ENCODE results near the gene EIF3B.

The EIF3B gene

GRCh38 chr7:2403718-2404648 is 49.4 kb downstream of the EIF3B start:
- no peaks in the 10 kb centered on the region for H3K36me3 ChIP-seq
- no peak for TF ChIP-seq CTCF (IDR thresholded peaks at IDR 0.05)
- peak overlapping the region; percentile 58 for H3K27ac ChIP-seq
- H3K27me3 ChIP-seq, result no peaks in the 10 kb centered on the region
- H3K9me3 ChIP-seq, result no peaks in the 10 kb centered on the region
- H3K4me3 ChIP-seq (ENCODE audit: low read depth in 1 of 2, low read length in 1 of 2), result peak overlapping the region; percentile 74 to 76
- peaks cover 75 to 81% of the 10 kb centered on the region in 2 experiments for H3K4me1 ChIP-seq (ENCODE audit: control insufficient read depth in 1 of 2, insufficient read depth in 1 of 2, low read depth in 1 of 2, low read length in 1 of 2)

- Histone ChIP-seq H3K36me3 (no peaks in the 10 kb centered on the region), H3K27me3 (no peaks in the 10 kb centered on the region), H3K4me3 (ENCODE audit: low read depth in 1 of 2, low read length in 1 of 2) (peak overlapping the region in 1 of 2 experiments; percentile 74), H3K27ac (no peak overlapping the region), H3K4me1 (ENCODE audit: control insufficient read depth in 1 of 2, insufficient read depth in 1 of 2, low read depth in 1 of 2, low read length in 1 of 2) (peaks cover 72 to 80% of the 10 kb centered on the region in 2 experiments), H3K9me3 (no peaks in the 10 kb centered on the region)
- no peak for TF ChIP-seq CTCF (IDR thresholded peaks at IDR 0.05)
Measured at GRCh38 chr7:2404714-2405119, 50.1 kb downstream of the EIF3B start.

- Histone ChIP-seq H3K9me3 (no peaks in the 10 kb centered on the region), H3K4me3 (ENCODE audit: low read depth in 1 of 2, low read length in 1 of 2) (peak overlapping the region in 1 of 2 experiments; percentile 38), H3K36me3 (no peaks in the 10 kb centered on the region), H3K27ac (peak overlapping the region; percentile 57), H3K27me3 (no peaks in the 10 kb centered on the region), H3K4me1 (ENCODE audit: control insufficient read depth in 1 of 2, insufficient read depth in 1 of 2, low read depth in 1 of 2, low read length in 1 of 2) (peaks cover 72 to 80% of the 10 kb centered on the region in 2 experiments)
- TF ChIP-seq CTCF (IDR thresholded peaks at IDR 0.05), result no peak
Measured at GRCh38 chr7:2405201-2405600, 50.6 kb downstream of the EIF3B start.

GRCh38 chr7:2405601-2406345 is 51.1 kb downstream of the EIF3B start:
- Histone ChIP-seq H3K27ac (peak overlapping the region; percentile 57), H3K9me3 (no peaks in the 10 kb centered on the region), H3K4me3 (ENCODE audit: low read depth in 1 of 2, low read length in 1 of 2) (peak overlapping the region in 1 of 2 experiments; percentile 38), H3K36me3 (no peaks in the 10 kb centered on the region), H3K27me3 (no peaks in the 10 kb centered on the region), H3K4me1 (ENCODE audit: control insufficient read depth in 1 of 2, insufficient read depth in 1 of 2, low read depth in 1 of 2, low read length in 1 of 2) (peaks cover 71 to 80% of the 10 kb centered on the region in 2 experiments)
- no peak for TF ChIP-seq CTCF (IDR thresholded peaks at IDR 0.05)

- Histone ChIP-seq H3K27ac (no peak overlapping the region), H3K27me3 (no peaks in the 10 kb centered on the region), H3K4me3 (ENCODE audit: low read depth in 1 of 2, low read length in 1 of 2) (no peak overlapping the region), H3K4me1 (ENCODE audit: control insufficient read depth in 1 of 2, insufficient read depth in 1 of 2, low read depth in 1 of 2, low read length in 1 of 2) (peaks cover 45 to 60% of the 10 kb centered on the region in 2 experiments), H3K9me3 (no peaks in the 10 kb centered on the region), H3K36me3 (no peaks in the 10 kb centered on the region)
- TF ChIP-seq CTCF (IDR thresholded peaks at IDR 0.05), result no peak
Measured at GRCh38 chr7:2409745-2410414, 55.3 kb downstream of the EIF3B start.

Data from neutrophil (primary cell).